HL-60/S4 (cell line): ENCODE measurements around the gene PSPN.

ENCODE experiments used
- in situ Hi-C: fragments of 300-500 bp; cut with MboI; formaldehyde crosslinking; loops from 2 replicates; pipeline ENCODE4 v1.14.3; 2022; ENCODE audit warnings: low sequenced_read_pairs

Gene PSPN, protein sequence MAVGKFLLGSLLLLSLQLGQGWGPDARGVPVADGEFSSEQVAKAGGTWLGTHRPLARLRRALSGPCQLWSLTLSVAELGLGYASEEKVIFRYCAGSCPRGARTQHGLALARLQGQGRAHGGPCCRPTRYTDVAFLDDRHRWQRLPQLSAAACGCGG

DNA sequence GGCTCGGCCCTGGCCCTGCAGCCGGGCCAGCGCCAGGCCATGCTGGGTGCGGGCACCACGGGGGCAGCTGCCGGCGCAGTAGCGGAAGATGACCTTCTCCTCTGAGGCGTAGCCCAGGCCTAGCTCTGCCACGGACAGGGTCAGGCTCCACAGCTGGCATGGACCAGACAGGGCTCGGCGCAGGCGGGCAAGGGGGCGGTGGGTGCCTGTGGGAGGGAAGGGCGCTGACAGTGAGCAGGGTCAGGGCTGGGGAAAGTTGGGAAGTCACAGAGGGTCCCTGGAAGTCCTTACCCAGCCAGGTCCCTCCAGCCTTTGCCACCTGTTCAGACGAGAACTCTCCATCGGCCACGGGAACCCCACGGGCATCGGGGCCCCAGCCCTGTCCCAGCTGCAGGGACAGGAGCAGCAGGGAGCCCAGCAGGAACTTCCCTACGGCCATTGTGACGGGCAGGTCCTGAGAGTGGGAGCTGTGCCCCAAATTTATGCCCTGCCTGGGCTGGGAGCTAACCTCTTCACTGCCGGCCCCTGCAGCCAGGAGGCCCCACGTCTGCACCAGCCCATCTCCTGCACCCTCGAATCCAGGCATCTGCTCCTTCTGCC lies at the start of gene PSPN:
Gene PSPN (minus strand): TSS at position 523 of the 600 bp plus-strand sequence. CDS start 84 bp downstream, at position 439.
- in situ Hi-C loops, result no loop called here

DNA sequence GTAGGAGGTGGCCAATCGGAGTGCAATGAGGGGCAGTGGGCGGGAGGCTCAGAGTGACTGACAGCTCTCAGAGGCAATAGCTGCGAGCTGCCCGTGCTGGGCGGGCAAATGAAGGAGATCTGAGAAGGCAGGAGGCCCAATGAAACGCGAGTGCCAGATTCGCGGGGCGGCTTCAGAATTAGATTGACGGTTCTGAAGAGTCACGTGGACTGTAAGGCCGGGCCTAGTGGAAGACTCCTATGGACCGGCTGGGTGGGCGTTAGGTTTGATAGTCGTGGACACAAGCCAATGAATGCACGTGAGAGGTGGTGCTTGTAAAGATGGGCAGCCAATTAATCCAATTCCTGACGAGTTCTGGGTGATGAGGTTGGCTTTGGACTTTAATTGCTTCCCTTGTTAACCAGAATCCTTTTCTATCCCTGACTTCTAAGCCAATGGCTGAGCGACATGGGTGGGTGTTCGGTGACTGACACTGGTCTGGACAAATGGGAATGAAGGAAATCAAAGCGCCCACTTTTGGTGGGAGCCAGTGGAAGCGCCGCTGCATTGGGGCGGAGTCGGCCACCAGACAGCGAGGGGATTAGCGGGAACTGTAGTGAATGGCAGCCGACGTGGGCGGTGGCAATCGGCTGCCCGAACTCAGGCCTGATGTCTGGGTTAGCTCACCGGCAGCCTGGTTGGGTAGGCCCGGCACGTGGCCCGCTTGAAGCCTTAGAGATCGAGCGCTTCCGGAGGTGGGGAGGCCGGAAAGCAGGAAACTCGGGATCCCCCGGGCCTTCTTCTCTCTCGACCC lies 49.4 kb upstream of the PSPN start:
- in situ Hi-C loops, result no loop called here

- in situ Hi-C loops, result no loop called here
Observed at GRCh38 chr19:6424195-6424938, 48.6 kb upstream of the PSPN start, which contains the start of gene KHSRP. KHSRP (minus strand) TSS chr19:6424811; CDS start chr19:6424701, 110 bp downstream.

DNA sequence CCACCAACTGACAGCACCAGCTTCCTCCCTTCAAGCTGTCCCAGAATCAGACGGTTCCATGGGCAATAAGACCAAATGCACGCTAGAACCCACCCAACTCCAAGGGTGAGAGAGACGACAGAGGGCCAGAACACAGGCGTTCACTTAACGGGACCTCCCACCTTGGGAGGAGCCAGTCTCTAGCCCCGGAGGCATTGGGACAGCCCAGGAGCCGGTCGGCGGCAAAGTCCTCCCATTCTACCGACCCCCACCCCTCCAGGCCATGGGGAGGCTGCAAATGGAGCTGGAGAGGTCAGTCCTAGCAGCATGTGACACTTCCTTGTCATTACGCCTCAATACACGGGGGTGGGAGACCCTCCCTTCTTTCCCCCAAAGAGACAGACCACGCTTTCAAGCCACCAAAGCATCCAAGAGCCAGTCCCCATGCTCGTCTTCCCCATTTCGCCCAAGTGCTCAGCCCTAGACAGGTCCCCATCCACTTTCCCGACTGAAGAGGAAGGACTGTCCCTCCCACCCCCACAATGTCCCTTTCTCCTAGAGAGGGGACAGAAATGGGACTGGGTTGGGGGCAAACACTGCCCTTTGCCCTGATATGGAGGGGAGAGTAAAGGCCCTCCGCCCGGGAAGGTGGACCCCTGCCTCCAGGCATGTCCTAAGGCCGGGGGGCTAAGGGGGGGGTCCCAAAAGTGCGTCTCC lies 47.9 kb upstream of the PSPN start:
- in situ Hi-C loops, result no loop called here

GRCh38 chr19:6421075-6422014 lies 45.6 kb upstream of the PSPN start:
- in situ Hi-C loops, result no loop called here

DNA sequence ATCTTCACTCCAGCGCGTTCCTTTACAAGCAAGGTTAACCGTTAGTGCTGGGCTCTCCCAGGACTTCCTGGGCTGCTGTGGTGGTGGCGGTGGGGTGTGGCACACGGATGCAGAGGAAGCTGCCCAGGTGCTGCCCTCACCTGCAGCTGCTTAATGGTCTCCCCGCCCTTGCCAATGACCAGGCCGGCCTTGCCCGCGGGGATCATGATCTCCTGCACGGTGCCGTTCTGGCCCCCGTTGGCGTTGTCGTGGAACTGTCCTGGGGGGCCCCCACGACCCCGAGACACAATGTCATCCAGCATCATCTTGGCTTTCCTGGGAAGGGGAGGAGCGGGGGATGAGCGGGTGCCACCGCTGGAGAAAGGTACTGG lies 42.8 kb upstream of the PSPN start:
- in situ Hi-C loops, result no loop called here

DNA sequence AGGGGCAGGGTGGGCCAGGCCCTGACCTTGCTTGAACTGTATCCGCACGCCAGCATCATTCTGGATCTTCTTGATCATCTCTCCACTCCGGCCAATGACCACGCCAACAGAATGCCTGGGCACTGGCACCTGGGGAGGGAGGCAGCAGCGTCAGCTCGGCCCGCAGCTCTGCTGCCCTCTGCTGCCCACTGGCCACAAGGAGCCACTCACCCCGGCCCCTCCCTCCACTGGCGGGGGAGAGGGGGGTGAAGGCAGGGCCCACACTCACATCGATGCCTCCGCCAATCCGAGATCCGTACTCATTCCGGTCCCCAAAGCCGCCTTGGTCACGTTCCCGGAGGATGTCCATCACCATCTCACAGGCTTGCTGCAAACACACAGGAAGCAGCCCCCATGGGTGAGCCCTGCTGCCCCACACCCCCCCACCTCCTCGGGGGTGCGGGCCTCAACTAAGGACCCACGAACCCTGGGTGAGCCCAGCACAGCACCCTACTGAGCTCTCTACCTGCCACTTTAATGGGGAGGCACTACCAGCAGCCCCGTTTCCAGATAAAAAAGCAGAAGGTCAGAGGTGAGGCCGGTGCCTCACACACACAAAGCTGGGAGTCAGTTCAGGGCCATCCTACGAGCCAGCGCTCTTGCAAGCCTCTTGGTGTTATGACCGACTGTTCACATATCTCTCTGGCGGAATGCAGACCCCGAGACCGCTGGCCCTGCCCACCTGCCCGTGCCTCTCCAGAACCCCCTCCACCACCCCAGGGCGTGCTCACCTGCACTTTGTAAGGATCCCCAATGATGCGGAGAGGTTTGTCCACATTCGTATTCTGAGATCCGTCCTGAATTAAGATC lies 42.2 kb upstream of the PSPN start:
- in situ Hi-C loops, result no loop called here

DNA sequence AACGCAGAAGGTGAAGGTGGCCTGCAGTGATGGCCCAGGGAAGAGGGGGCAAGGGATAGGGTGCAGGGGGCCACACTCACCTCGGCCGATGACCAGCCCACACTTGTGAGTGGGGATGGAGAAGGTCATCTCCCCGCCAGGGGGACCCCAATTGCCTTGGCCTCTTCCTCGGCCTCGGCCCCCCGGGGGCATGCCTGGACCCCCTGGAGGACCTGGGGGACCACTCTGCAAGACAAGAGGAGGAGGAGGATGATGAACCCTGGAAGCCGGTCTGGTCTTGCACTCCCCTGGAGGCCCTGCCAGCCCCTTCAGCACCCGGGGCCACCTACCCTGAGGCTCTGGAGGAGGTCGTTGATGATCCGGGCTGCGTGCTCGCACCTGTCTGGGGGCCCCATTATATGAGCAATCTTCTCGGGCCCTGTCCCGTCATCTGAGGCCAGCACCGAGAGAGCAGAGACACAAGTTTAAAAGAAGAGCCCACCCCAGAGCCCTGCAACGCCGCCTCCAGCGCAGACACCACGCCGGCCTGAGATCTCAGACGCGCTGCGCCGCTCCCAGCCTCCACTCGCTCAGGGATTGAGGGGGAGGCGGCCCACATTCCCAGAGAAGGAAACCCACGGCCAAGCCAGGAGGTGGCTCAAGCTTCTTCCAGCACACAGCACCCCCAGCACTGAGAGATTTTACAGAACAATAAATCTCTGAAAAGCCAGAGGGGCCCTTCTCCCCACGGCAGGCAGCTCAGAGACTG lies 41.1 kb upstream of the PSPN start:
- in situ Hi-C loops, result no loop called here

- in situ Hi-C loops, result no loop called here
Observed at GRCh38 chr19:6415591-6416190, 40.0 kb upstream of the PSPN start.

DNA sequence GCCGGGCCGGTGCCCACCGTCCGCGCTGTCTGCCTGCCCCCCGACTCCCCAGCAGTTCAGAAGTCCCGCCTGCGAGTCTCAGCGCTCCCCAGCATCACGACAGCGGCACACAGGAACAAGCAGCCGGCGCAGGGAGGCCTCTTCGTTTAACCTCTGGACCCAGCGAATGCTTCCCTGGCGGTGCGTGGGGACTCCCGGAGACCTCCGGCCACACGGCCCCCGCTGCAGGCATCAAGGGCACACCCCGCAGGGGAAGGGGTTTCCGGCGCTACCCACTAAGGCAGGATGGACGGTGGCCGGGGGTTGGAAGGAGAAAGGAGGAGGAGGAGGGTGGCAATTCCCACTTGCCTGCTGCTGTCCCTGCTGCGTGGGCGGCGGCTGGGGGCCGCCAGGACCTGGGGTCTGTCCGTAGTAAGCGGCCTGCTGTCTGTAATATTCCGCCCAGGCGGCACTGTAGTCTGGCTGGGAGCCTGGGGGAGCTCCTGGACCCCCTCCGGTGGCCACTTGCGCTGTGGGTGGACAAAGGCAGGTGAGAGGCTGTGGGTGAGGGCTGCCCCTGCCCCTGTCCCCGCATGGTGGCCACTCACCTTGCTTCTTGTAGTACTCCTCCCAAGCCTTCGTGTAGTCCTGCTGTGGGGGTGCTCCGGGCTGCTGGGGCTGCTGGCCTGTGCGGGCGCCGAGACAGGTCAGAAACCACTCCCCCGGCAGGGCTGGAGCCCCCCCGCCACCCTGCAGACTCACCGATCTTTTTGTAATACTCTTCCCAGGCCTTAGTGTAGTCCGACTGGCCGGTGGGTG lies 39.3 kb upstream of the PSPN start:
- in situ Hi-C loops, result no loop called here

DNA sequence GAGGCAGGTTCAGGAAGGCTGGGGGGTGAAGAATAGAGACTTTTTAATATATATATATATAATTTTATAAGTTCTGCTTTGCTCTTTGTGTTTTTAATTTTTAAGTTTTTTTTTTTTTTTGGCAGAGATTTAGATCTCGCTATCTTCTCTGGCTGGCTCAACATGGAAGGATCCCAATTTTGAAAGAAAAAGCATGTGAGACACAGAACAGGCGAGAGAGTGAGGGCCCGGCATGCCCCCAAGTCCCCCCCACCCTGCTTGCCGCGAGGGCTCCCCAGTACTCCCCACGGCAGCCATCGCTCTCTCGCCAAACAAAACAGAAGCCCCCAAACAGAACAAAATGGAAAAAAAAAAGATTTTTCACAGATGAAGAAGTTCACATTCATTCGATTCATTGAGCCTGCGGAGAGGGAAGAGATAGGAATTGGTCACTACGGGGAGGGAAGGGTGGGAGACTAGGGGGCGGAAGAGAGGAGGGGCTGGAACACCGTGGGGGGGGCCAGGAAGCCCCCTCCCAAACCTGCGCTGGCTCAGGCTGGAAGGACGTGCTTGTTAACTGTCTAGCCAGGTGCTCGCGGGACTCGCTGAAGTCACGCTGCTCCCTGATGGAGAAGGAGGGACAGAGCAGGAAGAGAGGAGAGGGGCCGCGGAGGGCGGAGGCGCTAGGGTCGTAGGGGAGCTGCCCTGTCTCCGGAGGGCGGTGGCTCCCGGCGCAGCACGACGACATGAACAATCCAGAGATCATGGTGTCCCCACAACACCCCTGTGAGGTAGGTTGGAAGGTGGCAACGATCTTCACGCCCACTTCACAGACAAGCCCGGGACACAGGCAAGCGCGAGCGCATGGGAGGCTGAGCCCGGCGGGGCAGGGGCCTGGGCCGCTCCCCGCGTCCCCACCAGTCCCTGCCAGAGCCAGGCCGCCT lies 38.2 kb upstream of the PSPN start:
- in situ Hi-C loops, result no loop called here

DNA sequence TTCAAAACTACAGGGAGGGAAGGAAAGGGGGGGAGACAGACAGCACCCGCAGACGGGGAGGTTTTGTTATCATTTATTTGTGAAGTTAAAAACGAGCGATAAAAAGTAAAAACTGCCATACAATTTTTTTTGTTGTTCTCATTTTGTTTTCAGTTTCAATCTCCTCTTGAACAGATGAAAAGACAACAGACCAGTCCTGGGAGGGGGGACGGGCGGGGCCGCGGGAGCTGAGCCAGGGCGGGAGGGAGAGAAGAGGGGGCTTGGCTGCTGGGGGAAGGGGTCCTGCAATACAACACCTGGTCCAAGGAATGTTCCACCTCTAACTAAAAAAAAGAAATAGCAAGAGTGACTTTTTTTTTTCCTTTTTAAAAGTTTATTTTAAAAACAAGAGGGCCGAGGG lies 37.6 kb upstream of the PSPN start:
- in situ Hi-C loops, result no loop called here

GRCh38 chr19:6412447-6413091 lies 36.8 kb upstream of the PSPN start:
- in situ Hi-C loops, result no loop called here

- in situ Hi-C loops, result no loop called here
Observed at GRCh38 chr19:6412061-6412446, 36.3 kb upstream of the PSPN start.

GRCh38 chr19:6409346-6409745 lies 33.6 kb upstream of the PSPN start:
- in situ Hi-C loops, result no loop called here
